ENCODE results near the gene ZNF382. TPM values are rescaled to one million over a fixed set of nuclear protein-coding genes. Genes with fewer than 3 reads are reported as not detected.
"Not testable (repeated sequence)": the region's sequence is repeated elsewhere in the genome, so short reads cannot be mapped to it uniquely, and the experiment has no call there.

ZNF382 gene
- total RNA-seq, result 9.3 TPM

DNA sequence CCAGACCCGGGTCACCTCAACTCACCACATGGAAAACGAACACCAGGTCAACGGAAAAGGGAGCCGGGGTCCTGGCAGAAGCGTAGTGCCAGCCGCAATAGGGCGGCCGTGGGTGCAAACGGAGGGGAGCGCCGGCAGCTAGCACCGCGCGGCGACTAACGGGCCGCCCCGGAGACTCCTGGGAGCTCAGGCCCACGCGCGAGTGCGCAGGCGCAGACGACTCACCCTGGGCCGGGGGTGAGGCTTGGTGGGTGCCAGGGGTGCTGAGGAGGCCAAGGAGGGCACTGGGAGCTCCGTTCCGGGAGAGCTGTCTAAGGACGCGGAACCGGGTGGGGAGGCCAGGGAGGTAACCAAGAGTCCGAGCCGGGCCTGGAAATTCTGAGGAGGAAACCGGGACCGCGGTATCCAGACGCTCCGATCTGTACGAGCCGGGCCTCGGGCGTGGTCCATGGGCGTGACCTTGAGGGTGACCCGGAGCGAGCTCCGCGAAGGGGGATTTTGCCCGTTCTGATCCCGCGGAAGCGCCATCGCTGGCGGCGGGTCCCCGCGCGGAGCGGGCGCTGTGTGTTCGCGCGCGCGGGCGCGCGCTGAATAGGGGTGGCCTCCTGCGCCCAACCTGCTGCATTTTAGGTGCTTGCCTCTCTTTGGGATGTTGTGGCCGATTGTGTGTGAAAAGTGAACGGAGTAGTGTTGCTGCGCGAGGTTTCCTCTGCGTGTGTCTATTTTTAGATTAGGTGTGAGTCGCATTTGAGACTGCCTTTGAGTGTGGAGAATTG, at the start of gene ZNF382:
ZNF382 (plus strand) TSS at position 213 of the 776 bp plus-strand sequence. CDS start 4,602 bp downstream, outside the sequence.
- DNase-seq, result peak; percentile 29

DNA sequence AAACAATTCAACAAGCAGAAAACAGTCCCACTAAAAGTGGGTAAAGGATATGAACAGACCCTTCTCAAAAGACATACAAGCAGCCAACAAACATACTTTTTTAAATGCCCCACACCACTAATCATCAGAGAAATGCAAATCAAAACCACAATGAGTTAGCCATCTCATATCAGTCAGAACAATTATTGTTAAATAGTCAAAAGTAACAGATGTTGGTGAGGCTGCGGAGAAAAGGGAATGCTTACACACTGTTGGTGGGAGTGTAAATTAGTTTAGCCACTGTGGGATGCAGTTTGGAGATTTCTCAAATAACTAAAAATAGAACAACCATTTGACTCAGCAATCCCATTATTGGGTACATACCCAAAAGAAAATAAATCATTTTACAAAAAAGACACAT, 40.7 kb upstream of the ZNF382 start:
- DNase-seq, result no peak

DNA sequence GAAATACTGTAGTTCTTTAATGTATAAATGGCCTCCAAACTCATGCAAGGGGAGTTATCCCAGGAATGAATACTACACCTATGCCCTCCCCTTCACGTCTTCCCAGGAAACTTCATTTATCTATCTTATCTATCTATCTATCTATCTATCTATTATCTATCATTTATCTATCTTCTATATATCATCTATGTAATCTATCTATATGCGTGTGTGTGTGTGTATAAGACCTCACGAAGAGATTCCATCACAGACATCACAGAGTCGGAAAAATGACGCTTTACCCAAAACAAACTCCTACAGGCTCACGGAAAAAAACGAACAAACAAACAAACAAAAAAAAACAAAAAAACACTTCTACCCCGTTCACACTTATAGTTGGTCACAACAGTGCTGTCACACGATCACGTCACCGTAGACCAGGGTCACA, 32.5 kb upstream of the ZNF382 start:
- peak; percentile 84 for DNase-seq

DNA sequence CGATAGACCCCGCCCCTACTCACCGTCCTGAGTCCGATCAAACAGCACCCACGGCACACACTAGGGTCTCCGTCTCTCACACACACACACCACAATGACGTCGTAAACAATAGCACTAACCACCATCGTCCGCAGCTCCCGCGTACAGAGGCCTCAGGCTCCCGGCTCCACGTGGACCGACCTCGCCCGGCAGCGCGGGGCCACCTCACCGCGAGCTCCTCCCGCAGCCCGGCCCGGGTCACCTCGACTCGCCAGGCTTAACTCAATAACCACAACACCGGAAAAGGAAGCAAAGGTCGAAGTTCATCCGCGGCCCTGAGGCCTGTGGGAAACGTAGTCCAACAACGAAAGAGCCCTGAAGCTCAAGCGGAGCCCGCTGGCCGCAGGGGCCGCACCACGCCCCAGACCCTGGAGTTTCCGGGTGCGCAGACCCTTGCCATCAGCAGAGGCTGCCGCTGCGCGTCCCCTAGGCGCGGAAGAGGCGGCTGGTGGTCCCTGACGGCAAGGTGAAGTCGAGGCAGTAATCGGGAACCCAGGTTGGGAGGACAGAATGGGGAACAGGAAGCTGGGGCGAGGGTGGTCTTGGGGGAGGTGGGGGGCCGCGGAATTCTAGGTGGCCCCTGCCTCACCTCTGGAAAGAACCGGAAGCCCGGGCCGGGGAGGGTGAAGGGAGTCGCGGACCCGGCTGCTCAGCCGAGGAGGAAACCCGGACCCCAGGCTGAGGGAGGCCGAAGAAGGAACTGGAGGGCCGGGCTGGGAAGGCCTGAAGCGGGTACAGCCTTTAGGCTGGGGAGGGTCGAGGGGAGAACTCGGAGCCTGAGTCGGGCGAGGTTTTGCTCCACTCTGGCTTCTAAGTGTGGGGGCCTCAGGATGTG, 31.9 kb upstream of the ZNF382 start, which contains the start of gene ZNF529:
ZNF529 (minus strand) TSS at position 273 of the 875 bp plus-strand sequence. CDS start 946 bp downstream, outside the sequence.
- peak; percentile 84 for DNase-seq

DNA sequence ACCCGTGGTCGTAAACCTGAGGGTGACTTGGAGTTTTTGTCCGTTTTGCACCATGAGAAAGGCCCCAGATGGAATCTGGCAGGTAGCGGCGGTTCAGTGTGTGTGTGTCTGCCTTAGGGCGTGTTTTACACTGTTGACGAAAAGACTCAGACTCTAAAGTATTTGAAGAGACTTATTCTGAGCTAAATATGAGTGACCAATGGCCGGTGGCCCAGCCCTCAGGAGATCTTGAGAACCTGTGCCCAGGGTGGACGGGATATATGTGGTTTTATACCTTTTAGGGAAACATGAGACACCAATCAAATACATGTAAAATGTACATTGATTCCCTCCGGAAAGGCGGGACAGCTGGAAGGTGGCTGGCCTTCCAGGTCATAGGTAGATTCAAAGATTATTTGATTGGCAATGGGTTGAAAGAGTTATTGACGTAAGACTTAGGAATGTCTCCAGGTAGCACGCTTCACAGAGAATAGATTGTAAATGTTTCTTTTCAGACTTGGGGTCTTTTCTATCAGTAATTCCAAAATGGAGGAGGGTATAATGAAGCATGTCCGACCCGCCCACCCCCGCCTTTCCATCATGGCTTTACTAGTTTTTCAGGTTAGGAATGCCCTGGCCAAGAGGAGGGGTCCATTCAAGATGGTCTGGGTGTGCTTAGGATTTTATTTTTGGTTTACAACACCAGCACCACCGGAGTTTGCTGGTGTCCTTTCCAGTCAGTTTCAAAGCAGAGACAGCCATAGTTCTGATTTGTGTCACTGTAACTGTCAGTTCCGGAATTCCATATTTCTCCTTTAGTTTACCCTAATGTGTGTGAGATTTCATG, 31.0 kb upstream of the ZNF382 start:
- no peak for DNase-seq

DNA sequence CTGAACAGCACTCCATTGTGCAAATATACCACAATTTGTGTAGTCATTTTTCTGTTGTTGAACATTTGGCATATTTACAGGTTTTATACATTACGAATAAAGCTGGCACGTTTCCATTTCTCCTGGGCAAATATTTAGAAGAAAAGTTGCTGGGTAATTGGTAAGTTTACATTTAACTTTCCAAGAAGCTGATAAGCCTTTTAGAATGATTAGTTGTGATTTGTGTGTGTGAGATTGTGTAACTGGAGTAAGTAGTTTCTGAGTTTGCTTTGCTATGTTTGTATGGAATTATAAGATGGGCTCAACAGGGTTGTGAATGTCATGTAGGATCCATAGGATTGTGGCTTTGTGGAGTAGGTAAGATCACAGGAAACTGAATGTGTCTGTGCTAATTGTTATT, 30.4 kb upstream of the ZNF382 start:
- no peak for DNase-seq

DNA sequence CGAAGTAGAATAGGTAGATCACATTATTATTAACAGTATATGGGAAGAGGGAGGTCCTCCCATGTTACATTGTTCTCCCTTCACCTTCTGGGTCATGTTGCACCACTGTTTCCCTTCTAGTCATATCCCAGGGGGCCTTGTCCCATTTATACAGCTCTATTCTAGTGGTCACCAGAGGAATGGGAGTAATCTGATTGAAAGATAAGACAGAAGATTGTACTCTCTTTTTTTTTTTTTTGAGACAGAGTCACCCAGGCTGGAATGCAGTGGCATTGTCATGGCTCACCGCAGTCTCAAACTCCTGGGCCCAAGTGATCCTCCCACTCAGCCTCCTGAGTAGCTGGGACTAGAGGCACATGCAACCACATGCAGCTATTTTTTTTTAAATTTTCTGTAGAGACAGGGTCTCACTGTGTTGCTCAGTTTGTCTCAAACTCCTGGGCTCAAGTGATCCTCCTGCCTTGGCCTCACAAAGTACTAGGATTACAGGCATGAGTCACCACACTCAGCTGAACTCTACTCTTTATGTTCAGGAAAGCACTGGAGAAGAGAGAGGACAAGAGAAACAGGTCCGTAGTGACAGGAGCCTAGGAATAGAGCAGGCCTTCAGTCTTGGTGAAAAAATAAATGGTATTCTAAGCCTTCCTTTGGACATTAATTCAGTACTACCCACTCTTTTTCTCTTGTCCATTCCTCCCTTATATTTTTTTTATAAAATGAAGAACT, 27.7 kb upstream of the ZNF382 start:
- no peak for DNase-seq

DNA sequence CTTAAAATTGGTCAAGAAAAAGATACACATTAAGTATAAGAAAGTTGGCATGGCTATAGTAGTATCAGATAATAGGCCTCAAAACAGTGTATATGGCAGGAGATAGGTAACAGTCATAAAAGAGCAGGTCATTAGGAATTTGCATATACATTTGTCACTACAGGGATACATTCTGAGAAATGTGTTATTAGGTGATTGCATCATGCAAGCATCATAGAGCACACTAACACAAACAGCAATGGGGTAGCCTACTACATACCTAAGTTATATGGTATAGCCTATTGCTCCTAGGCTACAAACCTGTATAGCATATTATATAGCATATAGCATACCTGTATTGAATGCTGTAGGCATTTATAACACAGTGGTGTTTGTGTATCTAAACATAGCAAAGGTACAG, 25.9 kb upstream of the ZNF382 start:
- DNase-seq, result no peak

- DNase-seq, result not testable (repeated sequence)
These were observed 2.4 kb upstream of the ZNF382 start for GRCh38 chr19:36602681-36603080.

DNA sequence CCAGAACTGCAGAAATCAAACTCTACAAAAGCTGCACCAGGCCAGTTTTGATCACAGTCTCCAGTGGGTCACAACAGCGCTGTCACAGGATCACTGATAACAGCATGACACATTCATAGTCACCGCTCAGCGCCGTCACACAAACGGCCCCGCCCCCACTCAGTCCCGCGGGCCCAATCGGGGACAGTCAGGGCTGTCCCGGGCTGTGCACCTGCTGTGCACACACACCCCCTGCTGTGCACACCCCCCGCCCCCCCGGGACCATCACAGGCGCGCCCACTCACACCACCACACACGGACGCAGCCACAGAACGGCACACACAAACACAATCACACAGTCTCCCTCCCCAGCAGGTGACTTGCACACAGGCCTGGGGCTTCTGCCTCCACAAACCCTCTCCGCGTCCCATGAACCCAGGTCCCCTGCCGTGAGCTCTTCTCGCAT, 435 bp upstream of the ZNF382 start:
- no peak for DNase-seq

GRCh38 chr19:36605877-36606478, 865 bp downstream of the ZNF382 start:
- peak; percentile 33 for DNase-seq

DNA sequence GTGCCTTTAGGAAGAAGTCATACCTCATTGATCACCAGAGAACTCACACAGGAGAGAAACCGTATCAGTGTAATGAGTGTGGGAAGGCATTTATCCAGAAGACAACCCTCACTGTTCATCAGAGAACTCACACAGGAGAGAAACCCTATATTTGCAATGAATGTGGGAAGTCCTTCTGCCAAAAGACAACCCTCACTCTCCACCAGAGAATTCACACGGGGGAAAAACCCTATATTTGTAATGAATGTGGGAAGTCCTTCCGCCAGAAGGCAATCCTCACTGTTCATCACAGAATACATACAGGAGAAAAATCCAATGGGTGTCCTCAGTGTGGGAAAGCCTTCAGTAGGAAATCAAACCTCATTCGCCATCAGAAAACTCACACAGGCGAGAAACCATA, 21.9 kb downstream of the ZNF382 start:
- DNase-seq, result no peak

- DNase-seq, result no peak
These were observed 30.2 kb downstream of the ZNF382 start for GRCh38 chr19:36635342-36635741.

DNA sequence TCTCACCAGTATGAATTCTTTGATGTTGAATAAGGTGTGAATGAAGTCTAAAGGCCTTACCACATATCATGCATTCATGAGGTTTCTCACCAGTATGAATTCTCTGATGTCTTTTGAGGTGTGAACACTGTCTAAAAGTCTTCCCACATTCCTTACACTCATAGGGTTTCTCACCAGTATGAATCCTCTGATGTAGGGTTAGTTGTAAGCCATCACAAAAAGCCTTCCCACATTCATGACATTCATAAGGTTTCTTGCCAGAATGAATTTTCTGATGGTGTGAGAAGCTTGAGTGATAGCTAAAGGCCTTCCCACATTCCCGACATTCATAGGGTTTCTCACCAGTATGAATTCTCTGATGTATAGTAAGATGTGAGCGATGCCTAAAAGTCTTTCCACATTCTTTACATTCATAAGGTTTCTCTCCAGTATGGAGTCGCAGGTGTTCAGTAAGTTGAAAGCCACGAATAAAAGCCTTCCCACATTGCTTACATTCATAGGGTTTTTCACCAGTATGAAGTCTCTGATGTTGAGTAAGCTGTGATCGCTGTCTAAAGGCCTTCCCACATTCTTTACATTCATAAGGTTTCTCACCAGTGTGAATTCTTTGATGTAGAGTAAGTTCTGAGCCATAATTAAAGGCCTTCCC, 33.9 kb downstream of the ZNF382 start:
- no peak for DNase-seq

- DNase-seq, result no peak
These were observed 41.6 kb downstream of the ZNF382 start for GRCh38 chr19:36646746-36647145.

DNA sequence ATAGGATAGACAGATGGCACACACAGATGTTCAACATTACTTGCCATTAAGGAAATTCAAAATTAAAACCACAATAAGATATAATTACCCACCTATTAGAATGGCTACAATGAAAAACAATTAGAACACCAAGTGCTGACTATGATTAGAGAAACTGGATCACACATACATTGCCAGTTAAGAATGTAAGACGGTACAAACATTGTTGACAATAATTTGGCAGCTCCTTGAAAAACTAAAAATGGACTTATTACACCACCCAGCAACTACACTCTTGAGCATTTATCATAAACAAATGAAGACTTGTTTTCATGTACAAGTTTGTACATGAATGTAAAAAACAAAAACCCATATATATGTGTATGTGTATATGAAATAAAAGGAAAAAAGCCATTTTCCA, 47.8 kb downstream of the ZNF382 start:
- DNase-seq, result no peak

DNA sequence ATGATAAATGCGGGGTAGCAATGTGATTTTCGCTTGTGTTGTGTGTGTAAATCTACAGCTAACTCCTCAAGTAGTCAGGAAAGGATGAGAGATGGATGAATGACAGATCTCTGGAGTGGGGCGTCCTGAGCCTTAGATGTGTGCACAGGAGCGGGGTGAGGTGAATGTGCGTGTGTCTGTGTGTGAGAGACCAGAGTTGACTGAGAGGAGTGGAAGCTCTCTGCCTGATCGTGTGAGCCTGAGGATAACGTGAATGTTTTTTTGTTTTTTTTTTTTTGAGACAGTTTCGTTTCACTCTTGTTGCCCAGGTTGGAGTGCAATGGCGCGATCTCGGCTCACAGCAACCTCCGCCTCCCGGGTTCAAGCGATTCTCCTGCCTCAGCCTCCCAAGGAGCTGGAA, 60.7 kb downstream of the ZNF382 start:
- no peak for DNase-seq

DNA sequence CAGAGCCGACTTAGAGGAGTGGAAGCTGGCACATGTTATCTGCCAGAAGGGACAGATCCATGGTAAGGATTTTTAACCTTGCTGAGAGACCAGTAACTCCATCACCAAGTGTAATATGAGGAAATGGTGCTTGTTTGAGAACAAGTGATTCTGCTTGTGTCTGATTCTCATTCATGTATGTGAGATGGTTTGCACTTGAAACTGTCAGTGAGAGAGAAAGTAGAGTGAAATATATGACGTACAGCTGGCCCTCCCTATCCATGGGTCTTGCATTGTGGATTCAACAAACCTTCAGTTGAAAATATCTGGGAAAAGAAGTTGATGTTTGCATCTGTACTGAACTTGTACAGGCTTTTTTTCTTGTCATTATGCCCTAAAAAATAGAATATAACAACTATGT, 63.5 kb downstream of the ZNF382 start:
- no peak for DNase-seq

GRCh38 chr19:36672368-36672767, 67.3 kb downstream of the ZNF382 start:
- DNase-seq, result no peak

DNA sequence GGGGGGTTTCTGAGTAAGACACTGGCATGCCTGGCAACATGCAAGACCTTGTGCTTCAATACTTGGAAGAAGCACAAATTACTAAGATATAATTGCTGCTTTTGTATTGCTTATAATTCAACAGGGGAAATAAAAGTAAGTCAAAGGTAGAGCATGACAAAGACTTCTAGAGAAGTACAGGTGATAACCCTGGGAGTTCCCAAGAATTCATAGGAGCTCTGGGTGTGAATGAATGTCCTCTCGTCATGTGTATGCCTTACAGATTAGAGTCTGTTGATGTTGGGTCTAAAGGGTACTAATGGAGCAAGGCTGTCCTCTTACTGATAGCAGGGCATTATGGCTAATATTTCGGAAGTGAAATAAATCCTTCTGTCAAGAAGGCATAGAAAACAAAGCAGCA, 69.1 kb downstream of the ZNF382 start:
- DNase-seq, result no peak

DNA sequence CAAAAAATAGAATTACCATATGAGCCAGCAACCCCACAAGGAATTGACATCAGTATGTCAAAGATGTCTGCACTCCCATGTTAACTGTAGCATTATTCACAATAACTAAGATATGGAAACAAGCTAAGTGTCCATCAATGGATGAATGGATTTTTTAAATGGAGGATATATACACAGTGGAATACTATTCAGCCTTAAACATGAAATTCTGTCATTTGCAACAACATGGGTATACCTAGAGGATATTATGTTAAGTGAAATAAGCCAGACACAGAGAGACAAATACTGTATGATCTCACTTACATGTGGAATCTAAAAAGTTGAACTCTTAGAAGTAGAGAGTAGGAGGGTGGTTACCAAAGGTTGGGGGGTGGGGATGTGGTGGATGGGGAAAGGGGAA, 74.3 kb downstream of the ZNF382 start:
- no peak for DNase-seq
